AG10803 (cell line): ENCODE results near the gene POLE.

Experiments
- DNase-seq: peaks from one replicate; pipeline ENCODE4 v3.0.0; 2010; ENCODE audit warnings: low read depth
- H3K4me3 ChIP-seq: 2 replicates; pipeline ENCODE4 v1.5.1; 2011; ENCODE audit warnings: mild to moderate bottlenecking, low read length, control low read depth
- CTCF ChIP-seq: conservative IDR thresholded peaks from 2 replicates; pipeline ENCODE4 v1.5.1; 2011; ENCODE audit warnings: mild to moderate bottlenecking, low read length, control low read depth, inconsistent platforms

POLE gene

GRCh38 chr12:132660996-132661395 is 26.1 kb downstream of the POLE start:
- no peak overlapping the region for H3K4me3 ChIP-seq
- TF ChIP-seq CTCF: no peak
- no peak for DNase-seq

GRCh38 chr12:132660052-132660451 is 27.1 kb downstream of the POLE start:
- no peak overlapping the region for H3K4me3 ChIP-seq
- DNase-seq: no peak
- no peak for TF ChIP-seq CTCF

- DNase-seq: no peak
- no peak overlapping the region for H3K4me3 ChIP-seq
- TF ChIP-seq CTCF: no peak
Measured at GRCh38 chr12:132659146-132659545, 28.0 kb downstream of the POLE start.

- DNase-seq: no peak
- H3K4me3 ChIP-seq: no peak overlapping the region
- TF ChIP-seq CTCF: no peak
Measured at GRCh38 chr12:132658149-132658894, 28.8 kb downstream of the POLE start.

- no peak overlapping the region for H3K4me3 ChIP-seq
- TF ChIP-seq CTCF: no peak
- no peak for DNase-seq
Measured at GRCh38 chr12:132657004-132657727, 30.0 kb downstream of the POLE start.

GRCh38 chr12:132653567-132654290 is 33.4 kb downstream of the POLE start:
- DNase-seq: peak; percentile 25
- no peak for TF ChIP-seq CTCF
- no peak overlapping the region for H3K4me3 ChIP-seq
